Tibial nerve (tissue), 4 donors: ENCODE data around the gene FLYWCH2. TPM values are rescaled to one million over a fixed set of nuclear protein-coding genes. Genes with fewer than 3 reads are reported as not detected.

Experiments used
- DNase-seq, 2 donors: peaks; one replicate each; pipeline ENCODE4 v3.0.0-alpha.2; 2019; ENCODE audit warnings: low spot score in 2 of 2
- H3K27ac ChIP-seq, 4 donors: fragments of 200-600 bp; sonication (generic) in 3 of 4; one replicate each; pipeline ENCODE4 v1.5.1; 2017 to 2019; ENCODE audit warnings: mild to moderate bottlenecking in 1 of 4
- H3K27me3 ChIP-seq, 2 donors: fragments of 200-600 bp; sonication (generic) in 1 of 2; one replicate each; pipeline versions ENCODE4 v1.5.1 to v1.6.0; 2017 to 2019
- H3K36me3 ChIP-seq, 3 donors: fragments of 200-600 bp; sonication (generic); one replicate each; pipeline ENCODE4 v1.5.1; 2018 to 2019
- H3K4me1 ChIP-seq, 4 donors: fragments of 200-600 bp; sonication (generic) in 3 of 4; one replicate each; pipeline ENCODE4 v1.5.1; 2017 to 2019
- H3K4me3 ChIP-seq, 4 donors: fragments of 200-600 bp; sonication (generic) in 3 of 4; one replicate each; pipeline ENCODE4 v1.5.1; 2017 to 2019; ENCODE audit warnings: mild to moderate bottlenecking in 1 of 4, moderate library complexity in 1 of 4
- H3K9me3 ChIP-seq, 4 donors: fragments of 200-600 bp; sonication (generic) in 3 of 4; one replicate each; pipeline ENCODE4 v1.5.1; 2017 to 2019
- CTCF ChIP-seq, 5 experiments: fragments of 200-600 bp in 3 of 5; fragments of 450-650 bp in 2 of 5; sonication (generic) in 3 of 5; IDR thresholded peaks; one replicate each; pipeline ENCODE4 v1.5.1; 2016 to 2019; ENCODE audit warnings: antibody characterized with exemption in 5 of 5, mild to moderate bottlenecking in 3 of 5, moderate library complexity in 2 of 5
- EP300 ChIP-seq, 2 donors: sonication (generic); formaldehyde crosslinking; IDR thresholded peaks; one replicate each; pipeline ENCODE4 v1.6.1; 2017; ENCODE audit warnings: antibody characterized with exemption in 2 of 2, mild to moderate bottlenecking in 1 of 2
- POLR2A ChIP-seq, 2 donors: fragments of 450-650 bp; IDR thresholded peaks; one replicate each; pipeline ENCODE4 v1.6.1; 2017; ENCODE audit warnings: antibody characterized with exemption in 2 of 2, mild to moderate bottlenecking in 2 of 2, moderate library complexity in 2 of 2
- WGBS, 2 donors: methylation state at CpG; one replicate each; pipeline ENCODE4 v1.1.5; 2018; 5-methylcytosine and 5-hydroxymethylcytosine counted together
- total RNA-seq, 4 donors: library from RNA; depleted of rRNA; stranded (reverse); fragments of >200 nt; gene quantifications; one replicate each; pipeline ENCODE4 v1.1.0, GENCODE V29; 2016

The FLYWCH2 gene
- total RNA-seq, 4 donors from 2014 or later = 66.2 to 76.8 (median 72.8) TPM

GRCh38 chr16:2883458-2883908 is 468 bp downstream of the FLYWCH2 start:
- Histone ChIP-seq H3K27me3 (no peaks in the 10 kb centered on the region), H3K27ac (peak overlapping the region; percentile 87 to 97 (median 95)), H3K4me1 (peaks cover 0 to 14% (median 6%) of the 10 kb centered on the region in 4 donors), H3K4me3 (peak overlapping the region; percentile 81 to 94 (median 85)), H3K9me3 (no peaks in the 10 kb centered on the region), H3K36me3 (no peaks in the 10 kb centered on the region)
- peak in 1 of 2 donors; percentile 16 for DNase-seq
- TF ChIP-seq EP300 (IDR thresholded peaks at IDR 0.05) (no peak), CTCF (IDR thresholded peaks at IDR 0.05) (no peak), POLR2A (IDR thresholded peaks at IDR 0.05) (no peak)
- WGBS, 2 donors = 1% methylated on average over 24 to 27 of the region's 31 CpGs

- Histone ChIP-seq H3K9me3 (no peaks in the 10 kb centered on the region), H3K4me1 (peaks cover 0 to 14% (median 6%) of the 10 kb centered on the region in 4 donors), H3K27ac (peak overlapping the region in 3 of 4 donors; percentile 95 to 97 (median 95)), H3K27me3 (no peaks in the 10 kb centered on the region), H3K36me3 (no peaks in the 10 kb centered on the region), H3K4me3 (peak overlapping the region; percentile 81 to 94 (median 85))
- DNase-seq = no peak
- 56 to 72% methylated on average over 18 of the region's 18 CpGs for WGBS, 2 donors
- TF ChIP-seq CTCF (IDR thresholded peaks at IDR 0.05) (no peak), EP300 (IDR thresholded peaks at IDR 0.05) (no peak), POLR2A (IDR thresholded peaks at IDR 0.05) (no peak)
Measured at GRCh38 chr16:2884041-2884451, 1.0 kb downstream of the FLYWCH2 start.

- DNase-seq = no peak
- no peaks in the 10 kb centered on the region for H3K27me3 ChIP-seq
Measured at GRCh38 chr16:2894231-2894630, 11.2 kb downstream of the FLYWCH2 start.

GRCh38 chr16:2895813-2896212 is 12.8 kb downstream of the FLYWCH2 start:
- Histone ChIP-seq H3K4me1 (peaks cover 0 to 7% (median 0%) of the 10 kb centered on the region in 4 donors), H3K9me3 (no peaks in the 10 kb centered on the region), H3K27ac (no peak overlapping the region), H3K36me3 (peaks cover 0 to 55% (median 0%) of the 10 kb centered on the region in 3 donors), H3K4me3 (no peak overlapping the region), H3K27me3 (no peaks in the 10 kb centered on the region)
- no peak for TF ChIP-seq EP300 (IDR thresholded peaks at IDR 0.05)
- no peak for TF ChIP-seq POLR2A (IDR thresholded peaks at IDR 0.05)
- TF ChIP-seq CTCF (IDR thresholded peaks at IDR 0.05) = no peak
- no peak for DNase-seq
- 42 to 59% methylated on average over 3 to 4 of the region's 4 CpGs for WGBS, 2 donors

More at GRCh38 chr16:2894231-2894630, 11.2 kb downstream of the FLYWCH2 start:
- H3K4me3 ChIP-seq = no peak overlapping the region
- TF ChIP-seq POLR2A (IDR thresholded peaks at IDR 0.05) (no peak), EP300 (IDR thresholded peaks at IDR 0.05) (no peak), CTCF (IDR thresholded peaks at IDR 0.05) (no peak)
- H3K4me1 ChIP-seq = peaks cover 0 to 8% (median 0%) of the 10 kb centered on the region in 4 donors
- H3K27ac ChIP-seq = no peak overlapping the region
- H3K9me3 ChIP-seq = no peaks in the 10 kb centered on the region
- WGBS, 2 donors = 77 to 91% methylated on average over 28 to 31 of the region's 31 CpGs
- peaks cover 0 to 39% (median 0%) of the 10 kb centered on the region in 3 donors for H3K36me3 ChIP-seq

GRCh38 chr16:2896480-2897010 is 13.5 kb downstream of the FLYWCH2 start:
- Histone ChIP-seq H3K9me3 (no peaks in the 10 kb centered on the region), H3K36me3 (peaks cover 0 to 60% (median 0%) of the 10 kb centered on the region in 3 donors), H3K4me3 (no peak overlapping the region), H3K27ac (no peak overlapping the region), H3K4me1 (no peaks in the 10 kb centered on the region), H3K27me3 (no peaks in the 10 kb centered on the region)
- TF ChIP-seq POLR2A (IDR thresholded peaks at IDR 0.05) (no peak), EP300 (IDR thresholded peaks at IDR 0.05) (no peak), CTCF (IDR thresholded peaks at IDR 0.05) (no peak)
- WGBS, 2 donors = 93 to 95% methylated on average over 15 to 16 of the region's 19 CpGs
- no peak for DNase-seq
